Activated T-helper 17 cell treated with anti-CD3 and anti-CD28 coated beads, Interleukin-2, amount 50 U/mL, for 72 hours (primary cell): ENCODE measurements around the gene MYCT1. TPM values are rescaled to one million over a fixed set of nuclear protein-coding genes. Genes with fewer than 3 reads are reported as not detected.

Source experiments
- ATAC-seq: fragments of 150-1000 bp; cut with Tn5 transposase; replicated peaks from 2 replicates; pipeline ENCODE4 v1.10.0; 2021; ENCODE audit warnings: mild to moderate bottlenecking, moderate library complexity
- H3K27ac Mint-ChIP-seq: one replicate; pipeline ENCODE4 v1.8.0; 2022; ENCODE audit warnings: mixed read lengths
- H3K27me3 Mint-ChIP-seq: one replicate; pipeline ENCODE4 v1.8.0; 2022; ENCODE audit warnings: mixed read lengths
- H3K36me3 Mint-ChIP-seq: one replicate; pipeline ENCODE4 v1.8.0; 2022; ENCODE audit warnings: low read depth, mild to moderate bottlenecking, mixed read lengths
- H3K4me1 Mint-ChIP-seq: one replicate; pipeline ENCODE4 v1.8.0; 2022; ENCODE audit warnings: mixed read lengths
- H3K4me3 Mint-ChIP-seq: one replicate; pipeline ENCODE4 v1.8.0; 2022; ENCODE audit warnings: mild to moderate bottlenecking, mixed read lengths
- H3K9me3 Mint-ChIP-seq: one replicate; pipeline ENCODE4 v1.8.0; 2022; ENCODE audit warnings: mixed read lengths
- total RNA-seq, 2 donors: library from RNA; stranded (reverse); gene quantifications; one replicate each; pipeline ENCODE4 v1.2.3, GENCODE V29; 2022

MYCT1 gene
- total RNA-seq, 2 donors from 2014 or later = not detected

DNA sequence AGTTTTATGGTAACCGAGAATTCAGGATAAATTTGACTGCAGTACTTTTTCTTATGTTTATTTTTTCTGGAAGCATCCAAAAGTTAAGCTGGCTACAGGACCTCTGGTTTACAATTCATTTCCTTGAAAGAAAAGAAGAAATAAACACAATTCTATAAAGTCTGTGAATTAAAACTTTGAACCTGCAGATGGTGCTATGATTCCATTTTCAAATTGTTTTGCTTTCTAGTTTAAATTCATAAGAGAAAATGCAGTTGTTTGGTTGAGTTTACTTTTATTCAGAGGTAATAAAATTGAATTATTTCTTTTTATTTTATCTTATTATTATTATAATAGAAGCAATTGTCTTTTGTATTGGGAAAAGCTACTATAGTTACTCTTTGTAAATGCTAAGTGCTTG is 51.1 kb downstream of the MYCT1 start:
- Mint-ChIP-seq H3K4me1 (no peaks in the 10 kb centered on the region), H3K27me3 (peaks cover 8% of the 10 kb centered on the region)

DNA sequence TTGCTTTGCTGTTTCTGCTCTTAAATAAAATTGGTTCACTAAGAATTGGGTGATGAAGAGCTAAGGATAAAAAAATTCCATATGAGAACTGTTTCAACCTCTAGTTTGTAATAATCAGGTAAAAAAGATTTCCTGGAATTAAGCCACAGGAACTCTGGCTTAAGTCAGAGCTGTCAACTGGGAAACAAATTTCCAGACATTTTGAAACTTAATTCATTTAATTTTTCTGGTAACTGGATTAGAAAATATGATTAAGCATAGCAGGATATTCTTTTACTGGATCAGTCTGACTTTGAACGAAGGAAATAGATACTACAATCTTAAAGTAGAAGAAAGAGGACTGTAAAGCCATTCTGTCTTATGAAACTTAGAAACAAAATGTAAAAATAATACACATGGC is 51.6 kb downstream of the MYCT1 start:
- H3K4me1 Mint-ChIP-seq = no peaks in the 10 kb centered on the region
- no peak overlapping the region for H3K27ac Mint-ChIP-seq
- no peaks in the 10 kb centered on the region for H3K9me3 Mint-ChIP-seq
- peaks cover 7% of the 10 kb centered on the region for H3K27me3 Mint-ChIP-seq
- H3K4me3 Mint-ChIP-seq = no peak overlapping the region
- no peaks in the 10 kb centered on the region for H3K36me3 Mint-ChIP-seq
- ATAC-seq = no peak

More for the DNA sequence above, 51.1 kb downstream of the MYCT1 start:
- Mint-ChIP-seq H3K9me3 (no peaks in the 10 kb centered on the region), H3K36me3 (no peaks in the 10 kb centered on the region), H3K4me3 (no peak overlapping the region), H3K27ac (no peak overlapping the region)
- no peak for ATAC-seq

GRCh38 chr6:152750694-152751093 is 53.0 kb downstream of the MYCT1 start, which contains the start of gene VIP:
Gene VIP, plus strand, starts transcription at chr6:152750797. Its CDS starts 1,381 bp downstream, at chr6:152752178.
- Mint-ChIP-seq H3K4me1 (no peaks in the 10 kb centered on the region), H3K9me3 (no peaks in the 10 kb centered on the region), H3K36me3 (no peaks in the 10 kb centered on the region), H3K4me3 (no peak within 1 kb of the TSS), H3K27me3 (peaks cover 6% of the 10 kb centered on the region), H3K27ac (no peak within 1 kb of the TSS)
- ATAC-seq = no peak

- no peak overlapping the region for H3K4me3 Mint-ChIP-seq
- no peaks in the 10 kb centered on the region for H3K9me3 Mint-ChIP-seq
- H3K27me3 Mint-ChIP-seq = peaks cover 6% of the 10 kb centered on the region
Observed at GRCh38 chr6:152765331-152765730, 67.6 kb downstream of the MYCT1 start.

GRCh38 chr6:152769159-152769558 is 71.5 kb downstream of the MYCT1 start:
- H3K4me3 Mint-ChIP-seq = no peak overlapping the region
- peaks cover 6% of the 10 kb centered on the region for H3K27me3 Mint-ChIP-seq
- no peak for ATAC-seq
- no peaks in the 10 kb centered on the region for H3K9me3 Mint-ChIP-seq
- no peaks in the 10 kb centered on the region for H3K4me1 Mint-ChIP-seq
- H3K27ac Mint-ChIP-seq = no peak overlapping the region
- no peaks in the 10 kb centered on the region for H3K36me3 Mint-ChIP-seq

More at GRCh38 chr6:152765331-152765730, 67.6 kb downstream of the MYCT1 start:
- Mint-ChIP-seq H3K27ac (no peak overlapping the region), H3K4me1 (no peaks in the 10 kb centered on the region), H3K36me3 (no peaks in the 10 kb centered on the region)
- ATAC-seq = no peak

GRCh38 chr6:152769993-152770392 is 72.3 kb downstream of the MYCT1 start:
- Mint-ChIP-seq H3K4me1 (no peaks in the 10 kb centered on the region), H3K36me3 (no peaks in the 10 kb centered on the region), H3K27ac (no peak overlapping the region), H3K9me3 (peaks cover 3% of the 10 kb centered on the region), H3K4me3 (no peak overlapping the region), H3K27me3 (peaks cover 8% of the 10 kb centered on the region)
- ATAC-seq = no peak

DNA sequence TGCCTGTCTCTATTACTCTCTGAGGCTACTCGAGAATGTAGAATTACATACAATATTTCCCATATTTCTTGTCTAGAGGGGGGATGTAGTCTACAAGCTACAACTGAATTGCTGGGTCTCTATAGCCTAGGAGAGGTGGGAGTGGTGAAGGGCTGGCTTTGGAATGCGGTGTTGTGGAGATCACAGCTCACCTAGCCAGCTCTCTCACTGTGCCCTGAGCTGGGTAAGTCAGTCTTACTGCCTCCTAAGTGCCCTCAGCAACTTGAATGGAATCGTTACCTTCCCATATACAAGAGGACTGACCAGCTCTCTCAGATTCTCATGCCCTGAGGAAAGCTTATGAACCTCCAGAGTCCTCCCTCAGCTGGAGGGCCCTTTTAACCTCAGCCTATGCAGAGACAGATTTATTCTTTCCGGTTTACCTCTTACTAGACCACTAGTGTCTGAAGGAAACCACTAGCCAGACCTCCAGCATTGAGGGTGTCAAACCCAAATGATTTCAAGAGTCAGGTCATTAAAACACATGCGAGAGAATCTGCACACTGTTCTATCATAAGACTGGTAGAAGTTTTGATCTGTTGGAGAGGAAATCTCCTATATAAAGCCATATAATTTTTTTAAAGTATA is 73.5 kb downstream of the MYCT1 start:
- H3K9me3 Mint-ChIP-seq = peaks cover 3% of the 10 kb centered on the region

More for the DNA sequence above, 73.5 kb downstream of the MYCT1 start:
- no peaks in the 10 kb centered on the region for H3K4me1 Mint-ChIP-seq
- no peak for ATAC-seq
- H3K36me3 Mint-ChIP-seq = no peaks in the 10 kb centered on the region
- no peak overlapping the region for H3K4me3 Mint-ChIP-seq
- no peak overlapping the region for H3K27ac Mint-ChIP-seq
- H3K27me3 Mint-ChIP-seq = peaks cover 8% of the 10 kb centered on the region

Other genes with a start within 250 kb of the MYCT1 start
- 10 to 100 TPM; 26.0 to 46.7 TPM for gene SYNE1, start 60.5 kb upstream of the MYCT1 start, total RNA-seq
- not detected for gene VIP, start 52.9 kb downstream of the MYCT1 start, total RNA-seq